SW 1271 (cell line): ENCODE results near the gene ZFYVE1.
"Not testable (repeated sequence)": the region's sequence is repeated elsewhere in the genome, so short reads cannot be mapped to it uniquely, and the experiment has no call there.

Experiments
- DNase-seq, 2 experiments: peaks; one replicate each; lab custom pipeline; 2025; lab: John Stamatoyannopoulos, UW

Gene ZFYVE1

GRCh38 chr14:73026845-73027542, at the start of gene ZFYVE1:
Gene ZFYVE1, minus strand, starts transcription at chr14:73027106. Its CDS starts 2,598 bp downstream, at chr14:73024508.
- peak; percentile 97 to 99 for DNase-seq

- DNase-seq, result no peak
Observed at GRCh38 chr14:73069585-73069984, 42.7 kb upstream of the ZFYVE1 start.

GRCh38 chr14:73058922-73059673, 32.2 kb upstream of the ZFYVE1 start:
- peak in 1 of 2 experiments; percentile 59 for DNase-seq

GRCh38 chr14:73058224-73058921, 31.5 kb upstream of the ZFYVE1 start, which contains the start of gene RBM25:
Gene RBM25, plus strand, starts transcription at chr14:73058534. Its CDS starts 13,108 bp downstream, at chr14:73071642.
- peak; percentile 95 to 99 for DNase-seq

GRCh38 chr14:73057944-73058223, 31.0 kb upstream of the ZFYVE1 start:
- DNase-seq, result peak in 1 of 2 experiments; percentile 59

GRCh38 chr14:73055251-73055650, 28.3 kb upstream of the ZFYVE1 start:
- no peak for DNase-seq

GRCh38 chr14:73049428-73049827, 22.5 kb upstream of the ZFYVE1 start:
- no peak for DNase-seq

GRCh38 chr14:73047808-73048207, 20.9 kb upstream of the ZFYVE1 start:
- no peak for DNase-seq

GRCh38 chr14:73036706-73037450, 10.0 kb upstream of the ZFYVE1 start:
- not testable (repeated sequence) for DNase-seq

- no peak for DNase-seq
Observed at GRCh38 chr14:73027984-73028383, 1.1 kb upstream of the ZFYVE1 start.

- no peak for DNase-seq
Observed at GRCh38 chr14:73027546-73027945, 640 bp upstream of the ZFYVE1 start.

- DNase-seq, result no peak
Observed at GRCh38 chr14:73026243-73026844, 562 bp downstream of the ZFYVE1 start.

GRCh38 chr14:73025544-73025943, 1.4 kb downstream of the ZFYVE1 start:
- DNase-seq, result peak in 1 of 2 experiments; percentile 36

- DNase-seq, result no peak
Observed at GRCh38 chr14:73022051-73022450, 4.9 kb downstream of the ZFYVE1 start.

GRCh38 chr14:73016011-73016410, 10.9 kb downstream of the ZFYVE1 start:
- not testable (repeated sequence) for DNase-seq

GRCh38 chr14:73015552-73015951, 11.4 kb downstream of the ZFYVE1 start:
- not testable (repeated sequence) for DNase-seq

- no peak for DNase-seq
Observed at GRCh38 chr14:73014105-73014504, 12.8 kb downstream of the ZFYVE1 start.

GRCh38 chr14:73011189-73011588, 15.7 kb downstream of the ZFYVE1 start:
- DNase-seq, result not testable (repeated sequence)

GRCh38 chr14:73008501-73008900, 18.4 kb downstream of the ZFYVE1 start:
- no peak for DNase-seq

- DNase-seq, result no peak
Observed at GRCh38 chr14:73007835-73008234, 19.1 kb downstream of the ZFYVE1 start.

- not testable (repeated sequence) for DNase-seq
Observed at GRCh38 chr14:73004641-73005040, 22.3 kb downstream of the ZFYVE1 start.

GRCh38 chr14:73003681-73004080, 23.2 kb downstream of the ZFYVE1 start:
- no peak for DNase-seq
